K562 (cell line): ENCODE results near the gene CHRM4. TPM values are rescaled to one million over a fixed set of nuclear protein-coding genes. Genes with fewer than 3 reads are reported as not detected.

ENCODE experiments used
- BHLHE40 ChIP-seq: IDR thresholded peaks from 2 replicates; pipeline ENCODE4 v1.6.1; 2011; ENCODE audit warnings: low read length, improper control_type of control experiment
- ELF4 ChIP-seq: fragments of 450-650 bp; formaldehyde crosslinking; IDR thresholded peaks from 2 replicates; pipeline ENCODE4 v1.4.0; 2022; ENCODE audit warnings: missing genetic modification characterization
- HDGF ChIP-seq: fragments of 450-650 bp; IDR thresholded peaks from 2 replicates; pipeline ENCODE4 v1.6.1; 2016
- HMG20B ChIP-seq: fragments of 250-450 bp; sonication (Bioruptor Pico); IDR thresholded peaks from 2 replicates; pipeline ENCODE4 v1.5.0; 2021; ENCODE audit warnings: mild to moderate bottlenecking
- HMGN3 ChIP-seq: IDR thresholded peaks from 2 replicates; pipeline ENCODE4 v1.6.1; 2011; ENCODE audit warnings: borderline replicate concordance, low read depth, mild to moderate bottlenecking, mixed read lengths, low read length; ENCODE audit not compliant: insufficient read length; ENCODE audit errors: extremely low read depth
- MBD2 ChIP-seq: sonication (generic); IDR thresholded peaks from 2 replicates; pipeline ENCODE4 v1.6.1; 2016; ENCODE audit warnings: low read depth, borderline replicate concordance
- NR2C2 ChIP-seq, 2 experiments: fragments of 200-800 bp in 1 of 2; sonication (Bioruptor generic) in 1 of 2; sonication (generic) in 1 of 2; formaldehyde crosslinking in 1 of 2; IDR thresholded peaks; 2 replicates each; pipeline versions ENCODE4 v1.6.1 to v1.8.0; 2016 to 2022; ENCODE audit warnings: mild to moderate bottlenecking in 1 of 2, missing compliant biosample characterization in 1 of 2, missing genetic modification characterization in 1 of 2, missing genetic modification reagents in 1 of 2
- NRF1 ChIP-seq, 2 experiments: fragments of 450-650 bp; IDR thresholded peaks in 1 of 2; conservative IDR thresholded peaks in 1 of 2; 2 replicates each; pipeline ENCODE4 v1.6.1; 2014; ENCODE audit warnings: mild to moderate bottlenecking in 2 of 2
- SMAD4 ChIP-seq: fragments of 250-450 bp; sonication (Bioruptor Pico); conservative IDR thresholded peaks from 2 replicates; pipeline ENCODE4 v1.8.0; 2021; ENCODE audit warnings: inconsistent platforms, mild to moderate bottlenecking, moderate library complexity
- SMARCA4 ChIP-seq: fragments of 450-650 bp; IDR thresholded peaks from 2 replicates; pipeline ENCODE4 v1.6.1; 2016
- STAT6 ChIP-seq: sonication (generic); formaldehyde crosslinking; IDR thresholded peaks from 2 replicates; pipeline ENCODE4 v1.8.1; 2023; ENCODE audit warnings: mild to moderate bottlenecking, missing genetic modification reagents
- SUPT5H ChIP-seq: fragments of 450-650 bp; IDR thresholded peaks from 2 replicates; pipeline ENCODE4 v1.6.1; 2016
- TAF1 ChIP-seq: IDR thresholded peaks from 2 replicates; pipeline ENCODE4 v1.6.1; 2011; ENCODE audit warnings: mild to moderate bottlenecking, low read length, moderate library complexity; ENCODE audit not compliant: insufficient read depth, control insufficient read depth, severe bottlenecking; ENCODE audit errors: extremely low read depth
- TFAM ChIP-seq: fragments of 250-450 bp; sonication (Bioruptor Pico); conservative IDR thresholded peaks from 2 replicates; pipeline ENCODE4 v1.5.0; 2021; ENCODE audit warnings: mild to moderate bottlenecking, moderate library complexity
- ZKSCAN1 ChIP-seq: fragments of 150-350 bp; IDR thresholded peaks from 2 replicates; pipeline ENCODE4 v1.6.1; 2016; ENCODE audit warnings: low read depth, low read length
- ZNF197 ChIP-seq: fragments of 200-800 bp; sonication (Bioruptor generic); IDR thresholded peaks from 2 replicates; pipeline ENCODE4 v1.6.1; 2016; ENCODE audit warnings: low read depth, missing genetic modification characterization, missing compliant biosample characterization
- ZNF449 ChIP-seq: fragments of 250-450 bp; sonication (Bioruptor Pico); IDR thresholded peaks from 2 replicates; pipeline ENCODE4 v1.8.0; 2022; ENCODE audit warnings: moderate library complexity, mild to moderate bottlenecking, inconsistent platforms
- ZNF592 ChIP-seq: fragments of 450-650 bp; IDR thresholded peaks from 2 replicates; pipeline ENCODE4 v1.6.1; 2017; ENCODE audit warnings: antibody characterized with exemption, mild to moderate bottlenecking
- ZNF76 ChIP-seq: fragments of 250-450 bp; sonication (Bioruptor Pico); IDR thresholded peaks from 2 replicates; pipeline ENCODE4 v1.4.0; 2020; ENCODE audit warnings: mild to moderate bottlenecking, moderate library complexity, borderline replicate concordance
- polyA plus RNA-seq, 8 experiments: library from polyadenylated mRNA; depleted of rRNA in 4 of 8; stranded (reverse) in 5 of 8; unstranded in 3 of 8; fragments of >200 nt; fragmentation: Nextera tagmentation in 2 of 8; fragmentation: Illumina TruSeq in 1 of 8; extraction: Ambion mirVana in 2 of 8; extraction: Trizol in 1 of 8; gene quantifications; 2 replicates each; pipeline versions ENCODE4 v1.2.1 to v1.2.3, GENCODE V29; 2011 to 2014; ENCODE audit warnings: inconsistent platforms in 1 of 8, missing spikeins in 1 of 8
- total RNA-seq, 7 experiments: library from RNA; depleted of rRNA in 6 of 7; stranded (reverse); fragments of >200 nt in 6 of 7; fragmentation: Illumina TruSeq in 2 of 7; extraction: Trizol in 2 of 7; gene quantifications; 2 replicates each; pipeline versions ENCODE4 v1.2.1 to v1.2.3, GENCODE V29; 2011 to 2021; ENCODE audit warnings: low replicate concordance in 1 of 7

The CHRM4 gene
- total and polyA plus RNA-seq, 9 of the 15 experiments (the other 6 are each of a cell fraction or from before 2014, with no cell fraction given): 0.22 to 1.3 (median 0.40) TPM; not detected in 2

DNA sequence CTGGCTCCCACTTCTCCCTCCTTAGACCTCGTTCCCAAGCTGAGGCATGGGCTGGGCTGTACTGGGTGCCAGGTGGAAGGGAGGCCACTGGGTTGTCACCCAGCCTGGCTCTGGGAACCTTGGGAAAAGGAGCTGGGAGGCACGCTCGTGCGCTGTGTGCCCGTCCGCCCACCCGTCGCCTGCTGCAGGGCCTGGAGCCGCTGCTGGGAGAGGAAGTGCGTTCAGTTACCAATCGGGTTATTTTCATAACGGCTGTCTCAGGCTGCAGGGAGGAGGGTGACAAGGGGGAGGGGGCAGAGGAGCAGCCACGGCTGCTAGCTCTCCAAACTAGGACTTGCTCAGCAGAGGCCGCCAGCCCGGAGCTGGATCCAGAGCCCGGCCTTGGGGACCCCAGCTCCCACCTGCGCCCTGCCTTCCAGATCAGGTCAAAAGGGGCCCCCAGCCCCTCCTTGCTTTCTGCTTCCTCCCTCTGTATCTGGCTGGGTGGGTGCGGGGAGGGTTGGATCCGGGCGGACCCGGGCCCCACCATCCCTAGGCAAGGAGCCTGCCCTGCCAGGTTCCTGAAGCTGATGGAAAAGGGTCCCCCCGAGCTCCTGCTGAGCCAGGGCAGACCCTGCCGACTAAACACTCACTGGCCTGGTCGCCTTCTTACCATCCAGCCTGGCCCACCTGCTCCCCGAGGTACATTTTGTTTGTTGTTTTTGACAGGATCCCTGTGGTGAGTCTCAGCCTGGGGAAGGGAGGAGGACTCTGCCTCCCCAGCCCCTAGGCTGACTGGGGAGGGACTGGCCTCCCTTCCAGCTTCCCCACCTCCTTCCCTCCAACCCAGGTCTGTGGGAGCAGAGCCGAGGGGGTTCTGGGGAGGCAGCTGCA, 30.1 kb downstream of the CHRM4 start (continued):
- TF ChIP-seq ZNF197 (CRISPR knock-in tag) (no peak), NR2C2 (CRISPR knock-in tag; IDR thresholded peaks at IDR 0.05) (no peak), NR2C2 (tag; IDR thresholded peaks at IDR 0.05) (0 out of 2 replicates have a peak, but pooled peaks have one; percentile 15), HDGF (no peak), ELF4 (CRISPR knock-in tag) (0 out of 2 replicates have a peak, but pooled peaks have one; percentile 45), ZNF449 (CRISPR knock-in tag) (no peak), ZKSCAN1 (no peak), BHLHE40 (peak; percentile 77), NRF1 (conservative IDR thresholded peaks at IDR 0.05 in 1 of 2, IDR thresholded peaks at IDR 0.05 in 1 of 2) (peak; percentile 48 to 54; a peak in 3 of 4 replicates), TAF1 (peak; percentile 46), STAT6 (no peak), ZNF76 (CRISPR knock-in tag) (peak; percentile 88), TFAM (CRISPR knock-in tag) (no peak), SMAD4 (CRISPR knock-in tag) (peak; percentile 78), HMGN3 (peak; percentile 73), SMARCA4 (0 out of 2 replicates have a peak, but pooled peaks have one; percentile 31), MBD2 (peak; percentile 23; the same call in 1 of the 2 replicates), HMG20B (CRISPR knock-in tag) (no peak), ZNF592 (peak; percentile 86), SUPT5H (peak; percentile 54)
